Activated effector memory CD4-positive, alpha-beta T cell treated with anti-CD3 and anti-CD28 coated beads, Interleukin-2, amount 50 U/mL, for 16 hours (primary cell): Measurements from ENCODE around the gene KCNE1.
"Not testable (repeated sequence)": the region's sequence is repeated elsewhere in the genome, so short reads cannot be mapped to it uniquely, and the experiment has no call there.

Experiments used
- DNase-seq: peaks from one replicate; pipeline ENCODE4 v3.0.0-alpha.2; 2020

KCNE1 gene

DNA sequence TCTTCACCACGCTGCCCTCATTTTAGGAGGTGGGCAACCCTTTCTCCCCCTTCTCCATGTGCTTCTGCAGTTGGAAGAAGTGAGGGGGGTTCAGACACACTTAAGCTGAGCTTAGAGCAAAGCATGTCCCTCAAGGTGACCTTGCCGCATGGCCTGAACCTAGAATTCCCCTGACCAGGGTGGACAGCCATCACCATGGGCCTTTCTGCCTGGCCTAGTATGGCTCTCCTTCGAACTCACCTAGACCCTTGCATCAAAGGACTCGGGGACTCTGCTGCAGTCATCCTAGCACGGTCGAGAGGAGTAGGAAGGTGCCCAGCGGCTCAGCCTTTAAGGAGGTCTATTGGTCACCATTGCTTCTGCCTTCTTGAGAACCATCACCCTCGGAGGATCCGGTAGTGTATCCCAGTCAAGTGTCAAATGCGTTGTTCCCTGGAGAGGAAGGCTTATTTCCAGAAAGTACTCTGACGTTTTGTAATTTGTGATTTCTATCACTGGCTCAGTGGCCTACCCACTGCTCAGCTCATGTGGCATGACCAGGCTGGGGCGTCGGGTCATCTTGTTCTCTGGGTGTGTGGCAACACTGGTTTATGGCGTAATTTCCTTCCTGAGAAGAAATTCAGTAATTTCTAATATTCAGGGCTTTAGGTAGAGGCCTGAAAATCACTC lies at the start of gene KCNE1:
TSS of gene KCNE1 (minus strand) at position 424 of the 669 bp plus-strand sequence. CDS start 62,576 bp downstream, outside the sequence.
- no peak for DNase-seq

DNA sequence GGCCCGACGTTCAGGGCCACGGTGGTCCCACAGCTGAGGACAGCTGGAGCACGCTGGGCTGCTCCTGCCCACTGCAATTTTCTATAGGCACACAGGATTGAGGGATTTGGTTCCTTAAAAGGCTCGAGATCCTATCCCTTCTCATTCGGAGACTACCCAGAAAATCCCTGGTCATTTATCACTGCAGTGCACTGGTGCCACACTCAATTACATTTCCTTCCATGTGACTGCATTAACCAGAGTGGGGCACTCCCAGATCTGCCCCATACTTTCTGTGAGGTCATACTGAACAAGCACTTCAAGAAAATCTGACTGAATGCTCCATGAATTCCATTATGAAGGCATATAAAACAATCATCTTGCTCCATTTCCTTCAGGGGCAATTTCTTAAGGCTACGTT lies 49.8 kb upstream of the KCNE1 start:
- DNase-seq = no peak

DNA sequence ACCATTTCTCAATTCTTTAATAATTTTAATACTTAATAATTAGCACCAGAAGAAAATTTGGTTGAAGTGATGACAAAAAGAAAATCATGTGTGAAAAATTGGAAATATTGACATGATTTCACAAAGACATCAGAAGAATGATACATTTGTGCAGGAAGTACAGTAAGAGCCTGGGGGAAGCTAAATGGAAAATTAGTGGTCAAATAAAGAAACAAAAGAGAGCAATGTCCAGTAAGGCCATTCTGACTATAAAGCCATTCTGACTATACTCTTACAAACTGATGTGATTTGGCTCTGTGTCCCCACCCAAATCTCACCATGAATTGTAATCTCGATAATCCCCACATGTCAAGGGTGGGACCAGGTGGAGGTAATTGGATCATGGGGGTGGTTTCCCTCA lies 48.6 kb upstream of the KCNE1 start:
- no peak for DNase-seq

DNA sequence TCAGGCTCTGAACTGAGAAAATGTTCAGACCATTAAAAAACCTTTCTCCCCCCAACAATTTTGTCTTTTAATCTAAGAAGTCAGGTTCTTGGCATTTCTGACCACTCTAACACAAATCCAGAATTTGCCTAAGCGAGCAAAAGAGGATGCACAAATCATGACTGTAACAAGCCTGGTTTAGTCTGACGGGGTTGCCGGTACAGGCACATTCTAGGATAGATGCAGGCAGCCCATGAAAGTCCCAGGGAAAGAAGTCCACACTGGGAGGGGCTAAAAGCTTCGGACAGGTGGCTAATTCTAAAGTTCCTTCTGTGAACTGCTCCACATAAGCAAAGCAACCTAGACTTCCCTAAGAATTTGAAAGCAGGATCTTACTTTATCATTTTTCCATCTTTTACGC lies 48.0 kb upstream of the KCNE1 start:
- DNase-seq = no peak

DNA sequence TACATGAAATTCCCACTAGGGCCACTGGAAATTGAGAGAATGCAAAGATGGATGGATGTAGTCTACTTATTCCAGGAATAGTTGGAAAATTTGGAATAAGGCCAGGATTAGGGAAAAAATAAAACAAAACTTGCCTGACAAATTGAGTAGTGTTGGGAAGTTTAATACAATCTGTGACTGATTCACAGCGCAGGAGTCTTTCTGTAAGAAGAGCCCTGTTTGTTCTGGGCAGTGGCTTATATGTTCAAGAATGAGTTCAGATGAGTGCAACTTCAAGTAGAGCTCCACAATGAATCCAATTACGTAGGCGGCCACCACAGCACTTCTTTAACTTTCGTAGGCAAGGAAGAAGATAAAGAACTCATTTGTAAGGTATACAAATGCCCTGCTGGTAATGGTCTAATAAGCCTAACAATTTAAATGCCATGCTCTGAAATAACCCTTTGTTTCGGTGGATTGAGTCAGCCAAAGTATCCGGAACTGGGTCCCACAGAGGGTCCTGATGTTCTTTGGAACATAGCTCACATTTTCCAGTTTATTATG lies 47.1 kb upstream of the KCNE1 start:
- no peak for DNase-seq

DNA sequence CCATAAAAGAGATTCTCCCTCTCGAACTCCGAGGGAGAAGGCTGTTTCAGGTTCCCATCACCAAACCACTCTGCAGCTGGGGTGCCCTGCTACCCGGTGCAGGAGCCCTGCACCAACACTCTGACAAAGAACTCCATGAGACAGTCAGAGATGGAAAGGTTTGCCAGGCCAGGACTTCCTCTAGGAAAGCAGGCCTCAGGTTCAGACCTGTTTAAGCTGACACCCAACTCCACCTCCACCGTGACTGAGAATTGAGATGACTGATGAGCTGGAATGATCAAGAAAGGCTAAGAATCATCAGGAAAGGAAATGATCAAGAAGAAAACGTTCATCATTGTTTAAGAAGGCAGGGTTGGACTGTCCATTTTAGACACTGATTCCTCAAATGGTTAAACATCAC lies 46.2 kb upstream of the KCNE1 start:
- no peak for DNase-seq

DNA sequence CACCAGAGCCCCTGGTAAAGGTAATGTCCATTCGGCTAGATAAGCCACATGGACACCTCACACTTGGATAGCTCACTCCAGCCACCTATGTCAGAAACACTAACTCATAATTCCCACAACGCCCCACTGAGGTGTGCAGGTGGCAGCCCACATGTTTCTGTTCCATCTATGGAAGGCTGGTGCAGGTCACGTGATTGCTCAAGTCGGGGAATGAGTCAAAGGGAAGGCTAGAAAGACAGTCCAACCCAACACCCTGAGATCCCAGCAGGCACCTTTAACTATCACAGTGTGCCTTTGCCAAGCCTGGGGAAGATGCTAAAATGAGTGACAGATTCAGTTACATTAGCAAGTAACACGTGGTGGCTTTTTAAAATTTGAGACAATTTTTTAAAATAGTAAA lies 45.3 kb upstream of the KCNE1 start:
- no peak for DNase-seq

DNA sequence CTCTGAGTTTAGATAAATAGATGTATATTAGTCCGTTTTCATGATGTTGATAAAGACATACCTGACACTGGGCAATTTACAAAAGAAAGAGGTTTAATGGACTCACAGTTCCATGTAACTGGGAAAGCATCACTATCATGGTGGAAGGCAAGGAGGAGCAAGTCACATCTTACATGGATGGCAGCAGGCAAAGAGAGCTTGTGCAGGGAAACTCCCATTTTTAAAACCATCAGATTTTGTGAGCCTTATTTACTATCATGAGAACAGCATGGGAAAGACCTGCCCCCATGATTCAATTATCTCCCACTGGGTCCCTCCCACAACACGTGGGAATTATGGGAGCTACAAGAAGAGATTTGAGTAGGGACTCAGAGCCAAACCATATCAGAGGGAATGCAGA lies 42.7 kb upstream of the KCNE1 start:
- DNase-seq = not testable (repeated sequence)

DNA sequence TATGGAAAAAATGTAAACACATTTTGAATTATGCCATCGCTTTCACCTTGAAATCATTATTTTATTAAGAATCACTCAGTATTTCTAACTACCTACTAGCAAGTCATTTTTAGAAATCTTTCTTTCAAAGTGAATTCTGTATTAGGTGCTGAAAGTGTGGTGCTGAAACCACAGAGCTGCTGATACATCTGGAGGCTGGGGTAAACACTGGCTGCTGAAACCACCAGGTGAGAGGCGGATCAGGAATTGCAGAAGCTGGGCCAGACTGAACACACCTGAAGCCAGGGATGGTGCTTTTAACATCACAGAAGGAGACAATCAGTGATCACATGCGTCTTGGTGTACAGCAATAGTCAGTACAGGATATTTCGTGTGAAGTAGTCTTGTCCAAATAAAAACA lies 42.2 kb upstream of the KCNE1 start:
- no peak for DNase-seq

DNA sequence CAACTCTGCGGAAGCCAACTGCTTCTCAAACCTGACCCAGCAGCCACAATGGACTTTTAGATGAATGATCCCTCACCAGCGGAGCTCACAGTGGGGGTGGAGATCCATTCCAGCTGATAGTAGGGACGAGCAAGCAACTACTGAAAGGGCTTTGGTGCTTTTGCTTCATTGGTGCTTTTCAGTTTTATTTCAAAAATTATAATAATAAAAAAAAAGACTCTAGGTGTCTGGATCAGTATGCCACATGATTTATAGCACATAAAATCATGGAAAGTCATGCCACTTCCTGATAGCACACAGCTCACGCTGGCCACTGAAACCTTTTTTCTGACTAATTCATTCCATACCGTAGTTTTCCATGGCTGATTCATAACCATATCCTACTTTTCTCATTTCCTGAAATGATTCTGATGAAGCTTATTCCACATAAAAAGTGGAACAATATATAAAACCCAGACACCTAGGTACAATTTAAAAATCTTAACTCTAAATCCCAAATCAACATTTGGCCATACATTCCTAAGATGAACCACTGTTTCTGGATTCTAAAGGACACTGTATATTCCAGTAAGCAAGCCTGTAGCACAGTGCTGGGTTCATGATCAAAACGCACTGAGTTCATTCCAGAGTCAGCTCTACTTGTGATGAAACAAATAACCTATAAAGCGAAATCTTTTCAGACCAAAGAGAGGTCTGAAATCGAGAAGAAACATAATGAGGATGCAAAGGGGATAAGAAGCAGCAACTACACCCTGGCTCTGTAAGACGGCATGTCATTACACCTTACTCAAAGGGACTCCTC lies 41.3 kb upstream of the KCNE1 start:
- no peak for DNase-seq

DNA sequence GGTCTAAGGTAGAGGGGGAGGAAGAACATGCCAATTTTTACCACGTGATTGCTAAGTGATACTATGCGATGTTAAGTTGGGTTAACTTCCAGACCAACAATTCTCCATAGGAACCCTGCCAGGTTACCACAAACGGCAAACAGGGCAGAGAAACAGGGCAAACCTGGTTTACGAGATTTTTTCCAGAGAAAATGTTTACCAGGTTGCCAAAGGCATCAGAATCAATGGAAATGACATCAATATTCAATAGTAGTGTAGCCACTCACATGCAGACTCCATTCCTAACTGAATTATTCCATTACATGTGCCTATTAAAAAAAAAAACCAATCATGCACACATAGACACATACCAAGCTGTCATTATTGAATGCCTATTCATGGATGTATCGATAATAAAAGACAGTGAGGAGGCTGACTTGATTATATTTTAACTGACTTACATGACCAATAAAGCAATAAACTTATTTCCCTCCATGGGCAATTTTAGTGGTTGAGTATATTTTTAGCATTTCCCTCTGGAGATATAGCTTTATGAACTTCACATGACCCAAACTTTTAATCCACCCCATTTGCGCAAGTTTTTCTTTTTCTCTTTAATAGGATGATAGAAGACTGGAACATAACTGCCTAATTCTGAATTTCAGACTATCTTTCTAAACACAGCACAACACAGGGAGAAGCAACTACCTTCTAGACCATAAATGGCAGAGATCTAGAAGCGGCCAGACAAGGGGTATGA lies 40.5 kb upstream of the KCNE1 start:
- no peak for DNase-seq

DNA sequence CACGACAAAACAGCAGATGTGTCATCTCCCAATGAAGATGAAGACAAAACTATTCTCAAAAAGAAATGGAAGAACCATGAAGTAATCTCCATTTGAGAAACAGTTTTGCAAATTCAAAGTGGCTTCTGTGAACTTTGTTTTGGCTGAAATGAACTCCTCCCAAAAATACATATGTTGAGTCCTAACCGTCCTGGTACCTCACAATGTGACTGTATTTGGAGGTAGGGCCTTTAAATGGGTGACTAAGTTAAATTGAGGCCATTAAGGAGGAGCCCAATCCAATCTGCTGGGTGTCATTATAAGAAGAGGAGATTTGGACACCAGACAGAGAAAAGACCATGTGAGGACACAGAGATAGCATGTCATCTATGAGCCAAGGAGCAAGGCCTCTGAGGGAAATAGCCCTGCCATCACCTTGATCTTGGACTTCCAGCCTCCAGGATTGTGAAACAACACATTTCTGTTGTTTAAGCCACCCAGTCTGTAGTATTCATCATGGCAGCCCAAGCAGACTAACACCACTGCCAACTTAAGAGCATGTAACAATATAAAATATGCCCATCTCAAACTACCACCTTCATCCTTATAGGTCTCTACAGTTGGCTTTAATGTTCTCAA lies 38.3 kb upstream of the KCNE1 start:
- no peak for DNase-seq

DNA sequence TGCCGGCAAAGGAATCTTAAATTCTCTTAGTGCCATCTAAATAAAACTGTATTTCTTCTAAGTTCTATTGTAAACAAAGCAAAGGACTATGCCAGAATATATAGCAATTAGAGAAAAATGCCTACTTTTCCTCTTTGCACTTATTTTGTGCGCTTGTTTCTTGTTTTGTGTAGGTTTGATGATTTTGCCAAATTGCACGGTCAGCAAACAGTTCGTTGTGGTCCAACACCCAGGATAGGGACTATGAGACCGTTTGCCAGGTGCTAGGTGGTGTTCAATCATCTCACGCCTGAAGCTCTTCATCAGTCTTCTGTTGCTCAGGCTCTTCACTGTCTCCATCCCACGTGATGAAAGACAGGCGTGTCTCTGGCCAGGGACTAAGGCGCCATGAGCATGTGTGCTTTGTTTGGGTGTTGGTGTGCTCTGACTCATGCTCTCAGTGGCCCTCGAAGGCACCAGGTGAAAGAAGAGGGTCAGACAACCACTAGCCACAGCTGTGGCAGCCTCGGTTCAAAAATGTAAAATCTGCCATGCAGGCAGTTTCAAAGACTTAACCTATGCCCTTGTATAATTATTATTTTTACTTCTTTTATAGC lies 36.9 kb upstream of the KCNE1 start:
- no peak for DNase-seq

DNA sequence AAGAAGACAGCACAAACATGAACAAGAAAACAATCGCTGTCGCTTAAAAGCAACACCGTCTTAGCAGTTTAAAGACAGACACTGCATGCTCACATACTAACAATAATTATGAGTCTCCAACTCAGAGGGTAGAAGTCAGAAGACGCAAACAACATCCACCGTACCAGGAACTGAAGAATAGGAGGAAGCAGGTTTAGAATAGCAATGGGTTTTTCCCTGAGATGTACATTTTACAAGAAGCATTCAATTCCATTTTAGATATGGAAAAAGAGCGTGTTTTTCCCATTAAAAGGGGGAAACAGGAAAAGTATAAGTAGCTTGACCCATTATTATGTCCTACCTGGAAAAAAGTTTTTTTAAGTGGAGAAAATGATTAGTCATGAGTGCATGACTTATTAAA lies 34.5 kb upstream of the KCNE1 start:
- DNase-seq = no peak

DNA sequence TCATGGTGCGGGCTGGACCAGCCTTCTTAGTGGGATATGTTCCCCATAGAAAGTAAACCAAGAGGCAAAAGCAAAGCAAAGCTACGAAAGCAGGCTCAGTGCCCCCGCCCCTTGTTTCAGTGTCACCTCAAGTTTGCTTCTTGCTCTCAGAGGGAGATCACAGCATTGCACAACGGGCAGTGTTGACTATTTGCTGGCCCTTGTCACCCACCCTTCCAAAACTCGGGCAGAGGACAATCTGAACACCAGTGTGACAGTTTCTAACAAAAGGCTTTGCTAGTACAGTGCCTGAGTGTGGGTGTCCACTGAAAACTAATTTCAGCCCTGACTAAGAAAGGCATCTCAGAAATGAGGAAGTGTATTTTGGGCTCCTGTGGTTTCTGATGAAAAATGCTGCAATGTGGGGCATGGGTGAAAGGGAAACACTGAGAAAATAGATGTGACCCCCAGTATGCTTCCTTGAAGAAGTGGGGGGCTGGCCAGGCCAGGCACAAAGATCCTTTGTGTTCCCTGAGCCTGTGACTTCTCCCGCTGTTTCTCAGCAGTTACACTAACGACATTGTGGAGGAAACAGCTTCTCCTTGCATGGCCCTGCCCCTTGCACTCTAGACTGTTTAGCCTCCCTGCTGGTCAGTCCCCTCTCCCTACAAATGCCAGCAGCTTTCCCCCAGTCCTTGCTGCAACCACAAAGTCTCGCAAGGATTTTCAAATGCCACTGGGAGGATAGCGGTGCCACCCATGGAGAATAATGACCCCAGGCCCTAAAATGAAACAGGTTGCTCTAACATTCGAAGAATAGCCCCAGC lies 33.3 kb upstream of the KCNE1 start:
- no peak for DNase-seq

DNA sequence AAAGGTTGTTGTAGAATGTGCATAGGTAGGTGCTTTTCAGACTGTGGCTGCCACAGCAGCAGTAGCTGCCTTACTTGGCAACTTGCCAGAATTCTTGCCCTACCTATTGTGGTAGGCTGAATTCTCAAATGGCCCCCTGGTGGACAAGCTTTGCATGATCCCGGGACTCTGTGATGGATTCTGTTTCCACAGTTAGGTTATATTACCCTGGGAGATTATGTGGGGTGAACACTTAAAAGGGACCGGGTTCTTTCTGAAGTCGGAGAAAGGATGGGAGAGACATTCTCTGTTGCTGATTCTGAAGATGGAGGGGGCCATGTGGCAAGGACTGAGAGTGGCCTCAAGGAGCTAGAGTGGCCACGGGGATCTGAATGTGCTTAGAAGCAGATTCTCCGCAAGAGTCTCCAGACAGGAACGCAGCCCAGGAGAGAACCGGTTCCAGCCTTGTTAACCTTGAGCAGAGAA lies 32.1 kb upstream of the KCNE1 start:
- peak; percentile 73 for DNase-seq

DNA sequence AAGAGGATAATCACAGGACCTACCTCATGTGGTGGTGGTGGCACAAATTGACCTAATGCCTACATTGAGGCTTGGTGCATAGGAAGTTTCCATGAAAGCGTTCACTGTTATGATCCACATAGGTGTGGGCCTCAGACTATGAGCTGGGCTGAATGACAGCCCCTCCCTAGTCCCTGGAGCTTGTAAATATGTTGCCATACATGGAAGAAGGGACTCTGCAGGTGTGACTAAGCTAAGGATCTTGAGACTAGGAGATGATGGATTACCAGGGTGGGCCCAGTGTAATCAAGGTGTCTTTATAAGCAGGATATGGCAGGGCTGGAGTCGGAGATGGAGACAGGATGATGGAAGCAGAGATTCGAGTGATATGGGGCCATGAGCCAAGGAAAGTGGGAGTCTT lies 31.0 kb upstream of the KCNE1 start:
- DNase-seq = no peak

DNA sequence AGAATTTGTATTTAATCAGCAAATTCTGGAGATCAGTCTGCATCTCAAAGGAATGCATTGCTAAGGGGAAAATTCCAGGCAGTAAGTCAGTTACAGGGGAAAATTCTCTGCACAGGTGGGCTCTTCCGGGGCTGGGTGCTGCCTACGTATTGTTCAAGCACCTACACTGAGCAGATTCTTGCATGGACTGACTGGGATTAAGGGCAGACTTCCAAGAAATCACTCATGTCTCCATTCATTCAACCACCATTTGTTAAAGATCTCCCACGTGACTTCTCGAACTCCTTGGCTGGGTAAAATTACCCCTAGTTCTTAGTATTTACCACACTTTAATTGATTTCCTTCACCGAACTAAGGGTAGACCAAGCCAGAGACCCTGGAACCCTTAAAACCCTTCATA lies 28.2 kb upstream of the KCNE1 start:
- no peak for DNase-seq

DNA sequence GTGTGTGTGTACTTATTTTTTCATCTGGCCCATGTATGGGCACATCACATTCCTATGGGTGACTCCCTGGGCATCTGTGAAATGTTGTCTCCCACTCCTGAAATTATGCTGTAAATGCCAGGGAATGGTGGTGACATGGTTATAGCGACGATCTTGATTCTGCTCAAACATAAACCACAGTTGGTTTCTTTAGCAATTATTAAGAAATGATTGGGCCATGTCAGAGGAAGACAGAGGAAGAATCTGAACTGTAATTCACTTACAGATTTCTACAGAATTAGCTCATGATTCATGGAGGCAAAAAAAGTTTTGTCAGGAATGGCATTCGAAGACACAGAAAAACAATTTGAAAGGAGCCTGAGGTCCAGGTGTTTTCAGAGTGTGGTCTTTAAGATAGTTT lies 25.8 kb upstream of the KCNE1 start:
- no peak for DNase-seq

DNA sequence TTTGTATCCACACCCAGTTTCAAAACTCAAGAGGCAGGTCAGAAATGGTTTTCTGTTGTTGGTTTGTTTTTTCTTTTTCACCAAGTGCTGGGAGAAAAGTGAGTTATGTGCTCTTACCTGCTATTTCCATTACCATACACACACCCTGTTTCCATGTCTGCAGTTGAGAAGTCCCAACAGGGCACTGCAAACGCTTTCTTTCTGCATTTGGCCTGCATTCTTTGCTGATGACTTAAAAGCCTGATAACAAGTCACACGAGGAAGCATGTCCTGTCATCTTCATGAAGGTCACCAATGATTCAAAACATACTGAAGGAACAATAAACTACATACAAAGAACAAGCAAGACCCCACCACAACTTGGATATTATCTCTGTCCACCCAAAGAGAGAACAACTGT lies 24.8 kb upstream of the KCNE1 start:
- DNase-seq = no peak

DNA sequence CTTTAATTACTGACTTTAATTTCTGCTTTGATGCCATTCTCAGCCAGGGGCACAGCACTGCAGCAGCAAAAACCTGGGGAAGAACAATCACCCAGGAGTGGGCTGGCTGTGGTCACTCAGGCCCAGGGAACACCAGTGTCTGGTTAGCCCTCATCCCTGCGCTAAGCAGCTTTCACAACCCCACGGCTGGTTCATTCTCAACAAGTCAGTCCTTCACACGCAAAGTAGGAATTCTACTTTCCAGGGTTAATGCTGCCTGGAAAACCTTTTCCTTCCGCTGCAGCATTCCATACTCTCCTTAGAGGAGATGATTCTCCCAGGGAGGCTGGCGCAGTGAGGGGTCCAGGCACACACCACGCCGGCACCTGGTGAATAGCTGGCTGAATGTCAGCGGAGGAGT lies 24.3 kb upstream of the KCNE1 start:
- no peak for DNase-seq

DNA sequence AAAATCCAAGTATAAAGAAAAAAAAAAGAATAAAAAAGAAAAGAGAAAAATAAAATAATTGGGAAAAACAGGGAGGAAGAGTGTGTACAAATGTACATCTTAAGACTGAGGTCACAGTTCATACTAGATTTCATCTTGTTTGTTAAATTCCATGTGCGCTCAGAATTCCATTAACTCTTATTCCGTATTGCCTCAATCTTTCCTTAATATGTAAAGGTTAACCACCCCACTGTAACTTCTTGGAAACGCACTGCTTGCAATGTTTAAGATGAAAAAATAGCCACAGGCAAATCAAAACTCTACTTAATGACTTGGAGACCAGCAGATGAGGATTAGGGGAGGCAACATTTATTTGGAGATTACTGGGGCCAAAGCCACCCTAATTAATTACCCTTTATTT lies 23.9 kb upstream of the KCNE1 start:
- no peak for DNase-seq
